Measurements from ENCODE around the gene ZNF335. TPM values are rescaled to one million over a fixed set of nuclear protein-coding genes. Genes with fewer than 3 reads are reported as not detected.

The ZNF335 gene
- total RNA-seq, 4 donors from 2014 or later = 12.9 to 19.0 (median 15.3) TPM

- no peak overlapping the region for H3K4me3 ChIP-seq
- intact Hi-C loops (cut with DNase I) = no loop called here
- H3K4me1 ChIP-seq = peaks cover 0 to 14% (median 8%) of the 10 kb centered on the region in 4 donors
- peaks cover 75 to 100% (median 100%) of the 10 kb centered on the region in 4 donors for H3K36me3 ChIP-seq
- H3K9me3 ChIP-seq = no peaks in the 10 kb centered on the region
- WGBS = 73% methylated on average over 6 of the region's 13 CpGs
- no peaks in the 10 kb centered on the region for H3K27me3 ChIP-seq
- no peak for DNase-seq (ENCODE audit: extremely low spot score)
- TF ChIP-seq POLR2AphosphoS5 (IDR thresholded peaks at IDR 0.05) (no peak), POLR2A (IDR thresholded peaks at IDR 0.05; ENCODE audit: low read depth) (no peak), CTCF (IDR thresholded peaks at IDR 0.05) (no peak), EP300 (IDR thresholded peaks at IDR 0.05) (no peak)
- H3K27ac ChIP-seq (replicated peaks in 1 of 4) = peak overlapping the region in 2 of 4 donors; percentile 32 to 74
Observed at GRCh38 chr20:45945678-45946148, 26.3 kb downstream of the ZNF335 start.

- no peaks in the 10 kb centered on the region for H3K27me3 ChIP-seq
- WGBS = 84% methylated on average over 16 of the region's 19 CpGs
- TF ChIP-seq POLR2A (IDR thresholded peaks at IDR 0.05; ENCODE audit: low read depth) = no peak
- no peak for TF ChIP-seq EP300 (IDR thresholded peaks at IDR 0.05)
- no peak for TF ChIP-seq POLR2AphosphoS5 (IDR thresholded peaks at IDR 0.05)
- TF ChIP-seq CTCF (IDR thresholded peaks at IDR 0.05) = no peak
Observed at GRCh38 chr20:45944965-45945677, 26.9 kb downstream of the ZNF335 start.

GRCh38 chr20:45944151-45944964 is 27.6 kb downstream of the ZNF335 start:
- H3K4me1 ChIP-seq = peaks cover 0 to 14% (median 8%) of the 10 kb centered on the region in 4 donors
- no peak for TF ChIP-seq CTCF (IDR thresholded peaks at IDR 0.05)
- no peak for TF ChIP-seq EP300 (IDR thresholded peaks at IDR 0.05)
- no peak for TF ChIP-seq POLR2A (IDR thresholded peaks at IDR 0.05; ENCODE audit: low read depth)
- TF ChIP-seq POLR2AphosphoS5 (IDR thresholded peaks at IDR 0.05) = no peak
- 81% methylated on average over 14 of the region's 15 CpGs for WGBS
- H3K4me3 ChIP-seq = no peak overlapping the region
- H3K36me3 ChIP-seq = peaks cover 87 to 100% (median 100%) of the 10 kb centered on the region in 4 donors
- no peak for DNase-seq (ENCODE audit: extremely low spot score)
- H3K27me3 ChIP-seq = no peaks in the 10 kb centered on the region
- intact Hi-C loops (cut with DNase I) = no loop called here
- H3K27ac ChIP-seq (replicated peaks in 1 of 4) = no peak overlapping the region
- no peaks in the 10 kb centered on the region for H3K9me3 ChIP-seq

More at GRCh38 chr20:45944965-45945677, 26.9 kb downstream of the ZNF335 start:
- Histone ChIP-seq H3K36me3 (peaks cover 81 to 100% (median 100%) of the 10 kb centered on the region in 4 donors), H3K4me1 (peaks cover 0 to 14% (median 8%) of the 10 kb centered on the region in 4 donors), H3K27ac (replicated peaks in 1 of 4) (peak overlapping the region in 2 of 4 donors; percentile 32 to 74), H3K9me3 (no peaks in the 10 kb centered on the region), H3K4me3 (no peak overlapping the region)
- DNase-seq (ENCODE audit: extremely low spot score) = no peak
- intact Hi-C loops (cut with DNase I) = no loop called here

- no peaks in the 10 kb centered on the region for H3K9me3 ChIP-seq
- no peak overlapping the region for H3K4me3 ChIP-seq
- intact Hi-C loops (cut with DNase I) = no loop called here
- no peak for DNase-seq (ENCODE audit: extremely low spot score)
- TF ChIP-seq EP300 (IDR thresholded peaks at IDR 0.05) = no peak
- no peak for TF ChIP-seq CTCF (IDR thresholded peaks at IDR 0.05)
- no peak for TF ChIP-seq POLR2A (IDR thresholded peaks at IDR 0.05; ENCODE audit: low read depth)
- TF ChIP-seq POLR2AphosphoS5 (IDR thresholded peaks at IDR 0.05) = no peak
- H3K36me3 ChIP-seq = peaks cover 88 to 100% (median 100%) of the 10 kb centered on the region in 4 donors
- 76% methylated on average over 6 of the region's 6 CpGs for WGBS
- peaks cover 0 to 14% (median 9%) of the 10 kb centered on the region in 4 donors for H3K4me1 ChIP-seq
- no peaks in the 10 kb centered on the region for H3K27me3 ChIP-seq
- no peak overlapping the region for H3K27ac ChIP-seq (replicated peaks in 1 of 4)
Observed at GRCh38 chr20:45943613-45944012, 28.4 kb downstream of the ZNF335 start.
